Left lung (tissue), 10 donors: ENCODE measurements around the gene CHERP. TPM values are rescaled to one million over a fixed set of nuclear protein-coding genes. Genes with fewer than 3 reads are reported as not detected.

Experiments used
- ATAC-seq: fragments of 200-7000 bp; cut with Tn5 transposase; one replicate; pipeline ENCODE4 v1.9.1; 2020; ENCODE audit warnings: moderate library complexity
- DNase-seq, 4 donors: peaks; one replicate each; pipeline ENCODE4 v3.0.0-alpha.2; 2013 to 2020
- H3K27ac ChIP-seq, 2 donors: fragments of 200-600 bp; sonication (generic) in 1 of 2; one replicate each; pipeline versions ENCODE4 v1.5.0 to v1.8.0; 2020 to 2021
- H3K27me3 ChIP-seq, 2 donors: fragments of 200-600 bp; sonication (generic) in 1 of 2; one replicate each; pipeline versions ENCODE4 v1.5.0 to v1.8.0; 2020 to 2021
- H3K36me3 ChIP-seq, 2 donors: fragments of 200-600 bp; sonication (generic) in 1 of 2; one replicate each; pipeline versions ENCODE4 v1.5.0 to v1.8.0; 2020 to 2021
- H3K4me1 ChIP-seq, 2 donors: fragments of 200-600 bp; one replicate each; pipeline ENCODE4 v1.8.0; 2021
- H3K4me3 ChIP-seq, 2 donors: fragments of 200-600 bp; sonication (generic) in 1 of 2; one replicate each; pipeline versions ENCODE4 v1.5.0 to v1.8.0; 2020 to 2021; ENCODE audit warnings: mild to moderate bottlenecking in 1 of 2
- H3K9me3 ChIP-seq, 2 donors: fragments of 200-600 bp; sonication (generic) in 1 of 2; one replicate each; pipeline versions ENCODE4 v1.5.0 to v1.8.0; 2020 to 2021
- CTCF ChIP-seq, 2 donors: fragments of 200-600 bp; sonication (generic) in 1 of 2; IDR thresholded peaks; one replicate each; pipeline versions ENCODE4 v1.5.0 to v1.8.0; 2021; ENCODE audit warnings: antibody characterized with exemption in 2 of 2
- intact Hi-C, 2 donors: fragments of 100-400 bp; cut with DNase I; formaldehyde crosslinking; loops; one replicate each; pipeline versions ENCODE4 v1.11.2 to v1.14.2; 2022
- polyA plus RNA-seq, 6 donors: library from polyadenylated mRNA; unstranded; fragments of 120-200 nt; gene quantifications; one replicate each; pipeline ENCODE4 v1.2.1, GENCODE V29; 2013; ENCODE audit not compliant: insufficient read length in 6 of 6
- total RNA-seq, 2 donors: library from RNA; stranded (reverse); fragmentation: NEBNext Ultra II Directional; extraction: Animal tissue kit (Norgen Biotek cat#: 25700); gene quantifications; one replicate each; pipeline ENCODE4 v1.2.1, GENCODE V29; 2021
- donor health status: DM: no; HTN: yes; CAD: no.
- donor health status: DM: no; HTN: no; CAD: no.

Gene CHERP
- total and polyA plus RNA-seq, 8 donors: 28.1 to 52.3 (median 40.3) TPM

DNA sequence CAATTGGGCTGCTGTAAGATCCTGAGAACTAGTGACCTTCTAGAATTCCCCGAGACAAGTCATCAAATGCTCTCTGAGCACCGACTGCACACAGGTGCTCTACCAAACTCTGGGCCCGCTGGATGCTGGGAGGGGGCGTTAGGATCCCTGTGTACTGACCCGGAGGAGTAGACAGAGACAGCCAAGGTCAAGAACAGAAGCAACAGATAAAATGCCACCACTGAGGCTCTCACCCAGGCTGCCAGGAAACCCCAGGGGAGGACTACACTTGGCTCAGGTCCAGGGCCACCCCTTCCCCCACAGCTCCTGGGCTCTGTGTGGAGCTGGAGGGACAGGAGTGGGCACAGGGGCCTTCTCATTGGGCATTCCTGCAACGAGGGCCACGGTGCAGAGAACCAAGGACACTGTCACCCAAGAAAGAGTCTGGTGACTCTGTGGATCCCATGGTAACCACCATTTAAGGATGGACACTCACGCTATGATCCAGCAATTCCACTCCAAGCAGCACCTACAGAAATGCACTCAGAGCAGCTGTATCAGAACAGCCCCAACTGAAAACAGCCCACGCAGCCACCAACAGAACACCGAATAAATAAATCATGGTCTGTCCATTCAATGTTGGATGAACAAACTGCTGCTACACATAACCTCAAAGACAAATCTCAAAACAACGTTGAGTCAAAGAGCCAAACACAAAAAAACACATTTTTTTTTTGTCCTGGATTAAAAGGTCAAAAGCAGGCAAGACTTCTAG lies 46.8 kb upstream of the CHERP start:
- DNase-seq: peak in 1 of 4 donors; percentile 38
- Histone ChIP-seq H3K27ac (peak overlapping the region in 1 of 2 donors; percentile 74), H3K4me3 (no peak overlapping the region), H3K9me3 (no peaks in the 10 kb centered on the region), H3K36me3 (no peaks in the 10 kb centered on the region), H3K4me1 (peaks cover 32 to 85% of the 10 kb centered on the region in 2 donors), H3K27me3 (no peaks in the 10 kb centered on the region)
- no peak for TF ChIP-seq CTCF (IDR thresholded peaks at IDR 0.05)
- intact Hi-C loops: no loop called here
- no peak for ATAC-seq

DNA sequence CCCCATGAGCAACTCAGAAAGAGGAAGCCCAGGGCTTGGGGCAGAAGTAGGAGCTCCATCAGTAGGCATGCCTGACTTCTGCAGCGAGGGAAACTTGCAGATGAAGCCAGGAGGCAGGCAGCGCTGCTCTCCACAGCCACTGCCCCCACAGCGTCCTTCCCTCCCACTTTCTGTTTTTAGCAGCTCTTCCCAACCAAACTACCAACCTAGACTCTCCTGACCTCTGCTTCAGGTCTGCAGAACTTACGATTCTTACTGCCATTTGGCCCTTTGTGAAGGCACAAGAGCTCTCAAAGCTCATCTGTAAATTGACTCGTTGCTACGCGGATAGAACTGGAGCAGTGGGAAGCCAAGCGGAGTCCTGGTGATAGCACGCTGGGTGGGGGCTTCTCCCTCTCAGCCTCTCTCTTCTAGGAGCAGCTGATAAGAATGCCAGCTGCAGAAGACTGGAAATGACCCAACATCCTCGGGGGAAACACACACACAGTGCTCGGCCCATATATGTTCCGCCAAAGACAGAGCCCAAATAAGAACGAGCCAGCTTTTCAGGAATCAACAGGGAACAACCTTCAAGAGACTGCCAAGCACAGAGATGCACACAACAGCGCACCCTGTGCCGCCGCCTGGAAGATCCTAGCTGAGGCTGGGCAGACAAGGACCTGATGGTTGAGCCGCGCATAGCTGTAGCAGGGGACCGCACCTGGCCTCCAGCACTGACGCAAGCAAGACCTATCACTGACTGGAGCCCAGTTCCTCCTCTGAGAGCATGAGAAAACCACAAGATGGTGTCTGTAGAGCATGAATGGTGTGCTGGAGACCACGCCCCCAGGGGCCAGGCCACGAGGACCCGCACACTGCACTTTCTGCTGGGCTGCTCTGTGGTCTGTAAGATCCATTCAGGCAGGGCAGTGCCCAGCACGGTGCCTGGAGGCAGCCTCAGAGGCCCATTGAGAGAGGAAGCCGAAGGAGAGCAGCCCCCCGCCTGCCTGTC lies 45.9 kb upstream of the CHERP start:
- Histone ChIP-seq H3K4me3 (no peak overlapping the region), H3K27ac (peak overlapping the region; percentile 13 to 74), H3K4me1 (peaks cover 38 to 85% of the 10 kb centered on the region in 2 donors), H3K9me3 (no peaks in the 10 kb centered on the region), H3K36me3 (no peaks in the 10 kb centered on the region), H3K27me3 (no peaks in the 10 kb centered on the region)
- intact Hi-C loops: no loop called here
- ATAC-seq (peak; percentile 31), DNase-seq (peak in 1 of 4 donors; percentile 73)
- no peak for TF ChIP-seq CTCF (IDR thresholded peaks at IDR 0.05)

GRCh38 chr19:16586991-16587832 lies 45.0 kb upstream of the CHERP start:
- Histone ChIP-seq H3K27me3 (no peaks in the 10 kb centered on the region), H3K4me3 (no peak overlapping the region), H3K9me3 (no peaks in the 10 kb centered on the region), H3K4me1 (peaks cover 38 to 85% of the 10 kb centered on the region in 2 donors), H3K27ac (peak overlapping the region; percentile 13 to 74), H3K36me3 (no peaks in the 10 kb centered on the region)
- intact Hi-C loops: no loop called here
- no peak for TF ChIP-seq CTCF (IDR thresholded peaks at IDR 0.05)
- ATAC-seq (no peak), DNase-seq (peak in 2 of 4 donors; percentile 75 to 84)

DNA sequence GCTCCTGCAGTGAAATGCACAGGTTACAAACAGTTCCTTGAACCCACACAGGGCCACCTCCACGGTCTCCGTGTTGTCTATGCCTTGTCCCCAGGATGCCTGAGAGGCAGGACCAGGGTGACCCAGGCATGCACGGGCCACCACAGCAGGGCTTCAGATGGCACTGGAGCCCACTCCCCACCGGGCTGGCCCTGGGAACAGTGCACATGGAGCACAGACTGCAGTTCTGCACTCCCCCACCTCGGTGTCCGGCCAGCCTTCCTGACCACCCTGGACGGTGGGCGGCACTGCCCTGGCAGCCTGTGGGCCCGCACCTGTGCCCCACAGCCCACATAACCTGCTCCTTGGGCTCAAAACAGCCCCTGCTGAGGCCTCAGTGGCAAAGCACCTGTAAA lies 44.2 kb upstream of the CHERP start:
- intact Hi-C loops: no loop called here
- Histone ChIP-seq H3K27me3 (no peaks in the 10 kb centered on the region), H3K36me3 (no peaks in the 10 kb centered on the region), H3K9me3 (no peaks in the 10 kb centered on the region), H3K27ac (peak overlapping the region in 1 of 2 donors; percentile 74), H3K4me1 (peaks cover 38 to 87% of the 10 kb centered on the region in 2 donors), H3K4me3 (no peak overlapping the region)
- no peak for TF ChIP-seq CTCF (IDR thresholded peaks at IDR 0.05)
- DNase-seq (peak in 1 of 4 donors; percentile 69), ATAC-seq (no peak)
